Panc1 (cell line): ENCODE measurements around the gene ZIM2. TPM values are rescaled to one million over a fixed set of nuclear protein-coding genes. Genes with fewer than 3 reads are reported as not detected.
"Not testable (repeated sequence)": the region's sequence is repeated elsewhere in the genome, so short reads cannot be mapped to it uniquely, and the experiment has no call there.

Source experiments
- ATAC-seq: fragments of 200-7000 bp; cut with Tn5 transposase; 2 replicates; pipeline ENCODE4 v1.9.1; 2020; ENCODE audit warnings: mild to moderate bottlenecking, moderate library complexity
- BruUV-seq: library from RNA; stranded (reverse); fragments of 400-500 nt; replicated peaks from 2 replicates; lab custom pipeline; 2021; lab: Mats Ljungman, UMichigan
- CTCF ChIA-PET: fragments of 300-600 bp; sonication (Branson Sonifier 250); formaldehyde crosslinking; loops from one replicate; lab custom pipeline; 2022; ENCODE audit warnings: antibody characterized with exemption; lab: Charles Lee
- POLR2A ChIA-PET: fragments of 300-600 bp; sonication (Branson Sonifier 250); formaldehyde crosslinking; loops from one replicate; lab custom pipeline; 2022; ENCODE audit warnings: antibody characterized with exemption; lab: Charles Lee
- DNase-seq: peaks from one replicate; pipeline ENCODE4 v3.0.0-alpha.2; 2010; ENCODE audit warnings: low read depth, low spot score
- H3K27ac ChIP-seq: 2 replicates; pipeline ENCODE4 v1.5.1; 2011; ENCODE audit warnings: mild to moderate bottlenecking, low read length, inconsistent platforms
- H3K27me3 ChIP-seq: fragments of 200-500 bp; sonication (Bioruptor generic); 2 replicates; pipeline ENCODE4 v1.6.0; 2014; ENCODE audit warnings: low read length, inconsistent platforms; ENCODE audit not compliant: control insufficient read depth, insufficient read depth
- H3K36me3 ChIP-seq: fragments of 200-500 bp; sonication (Bioruptor generic); 2 replicates; pipeline ENCODE4 v1.5.1; 2014; ENCODE audit warnings: inconsistent platforms, mild to moderate bottlenecking, low read length, moderate library complexity; ENCODE audit not compliant: control insufficient read depth, insufficient read depth
- H3K4me1 ChIP-seq: 2 replicates; pipeline ENCODE4 v1.5.1; 2011; ENCODE audit warnings: inconsistent platforms, mild to moderate bottlenecking, low read length, moderate library complexity; ENCODE audit not compliant: control insufficient read depth, insufficient read depth
- H3K4me3 ChIP-seq, 2 experiments: 2 replicates each; pipeline ENCODE4 v1.5.1; 2011 to 2012; ENCODE audit warnings: low read depth in 2 of 2, low read length in 2 of 2, mild to moderate bottlenecking in 2 of 2, inconsistent platforms in 1 of 2, moderate library complexity in 1 of 2
- H3K9me3 ChIP-seq: fragments of 200-500 bp; sonication (Bioruptor generic); 2 replicates; pipeline ENCODE4 v1.5.1; 2014; ENCODE audit warnings: low read depth, mild to moderate bottlenecking, inconsistent platforms, low read length, moderate library complexity; ENCODE audit not compliant: control insufficient read depth, insufficient read depth
- POLR2AphosphoS5 ChIP-seq: IDR thresholded peaks from 2 replicates; pipeline ENCODE4 v1.6.1; 2012; ENCODE audit warnings: mild to moderate bottlenecking, low read depth, low read length, moderate library complexity
- SIN3A ChIP-seq: IDR thresholded peaks from 2 replicates; pipeline ENCODE4 v1.6.1; 2012; ENCODE audit warnings: low read depth, mild to moderate bottlenecking, low read length, moderate library complexity, borderline replicate concordance; ENCODE audit not compliant: insufficient read depth
- TCF7L2 ChIP-seq: IDR thresholded peaks from 2 replicates; pipeline ENCODE4 v1.6.1; 2011; ENCODE audit warnings: mild to moderate bottlenecking, low read depth, low read length, inconsistent platforms
- in situ Hi-C: cut with HindIII; loops from 2 replicates; pipeline ENCODE4 v1.10.0; 2016; ENCODE audit warnings: low sequenced_read_pairs, low pct_unique_long_range_greater_than_20kb
- intact Hi-C: fragments of 100-400 bp; cut with micrococcal nuclease; formaldehyde crosslinking; loops from one replicate; pipeline ENCODE4 v1.10.0; 2022; ENCODE audit not compliant: unreplicated experiment
- total RNA-seq: library from RNA; stranded (reverse); gene quantifications from one replicate; pipeline ENCODE4 v1.2.1, GENCODE V29; 2021; ENCODE audit not compliant: unreplicated experiment
- TF ChIP-seq, protein P1 (sequence below), 2 experiments: IDR thresholded peaks; 2 replicates each; pipeline ENCODE4 v1.6.1; 2011 to 2012; ENCODE audit warnings: low read depth in 2 of 2, control low read depth in 1 of 2, low read length in 1 of 2, mild to moderate bottlenecking in 1 of 2, moderate library complexity in 1 of 2; ENCODE audit not compliant: insufficient read depth in 1 of 2
- TF ChIP-seq, protein P2 (sequence below): fragments of 450-650 bp; IDR thresholded peaks from 2 replicates; pipeline ENCODE4 v1.5.1; 2017; ENCODE audit warnings: mild to moderate bottlenecking

ZIM2 gene
- total RNA-seq, 1 experiment from 2014 or later: not detected

DNA sequence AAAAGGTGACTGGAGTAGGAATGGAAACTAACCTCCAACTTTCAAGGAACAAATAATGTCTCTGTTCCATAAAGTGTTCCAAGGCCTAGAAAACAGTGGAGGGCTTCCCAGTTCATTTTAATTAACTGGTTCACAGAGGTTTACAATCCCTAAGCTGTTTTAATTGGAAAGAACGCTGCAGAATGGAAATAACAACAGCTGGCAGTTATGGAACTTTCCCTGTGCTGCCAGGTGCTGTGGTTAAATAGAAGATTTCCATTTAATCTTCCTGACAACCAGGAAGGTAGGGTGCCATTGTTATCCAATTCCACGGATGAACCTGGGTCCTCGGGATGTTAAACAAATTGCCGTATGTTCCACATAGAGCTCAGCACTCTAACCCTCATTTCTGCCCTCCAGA lies 22.2 kb upstream of the ZIM2 start:
- no TSS peak for BruUV-seq
- no peaks in the 10 kb centered on the region for H3K4me1 ChIP-seq
- in situ Hi-C loops (no loop called here), intact Hi-C loops (no loop called here)
- H3K27ac ChIP-seq: no peak overlapping the region
- no peak overlapping the region for H3K4me3 ChIP-seq
- H3K27me3 ChIP-seq: no peaks in the 10 kb centered on the region
- no peak for TF ChIP-seq SIN3A
- TF ChIP-seq TCF7L2: no peak
- TF ChIP-seq, protein P1, sequence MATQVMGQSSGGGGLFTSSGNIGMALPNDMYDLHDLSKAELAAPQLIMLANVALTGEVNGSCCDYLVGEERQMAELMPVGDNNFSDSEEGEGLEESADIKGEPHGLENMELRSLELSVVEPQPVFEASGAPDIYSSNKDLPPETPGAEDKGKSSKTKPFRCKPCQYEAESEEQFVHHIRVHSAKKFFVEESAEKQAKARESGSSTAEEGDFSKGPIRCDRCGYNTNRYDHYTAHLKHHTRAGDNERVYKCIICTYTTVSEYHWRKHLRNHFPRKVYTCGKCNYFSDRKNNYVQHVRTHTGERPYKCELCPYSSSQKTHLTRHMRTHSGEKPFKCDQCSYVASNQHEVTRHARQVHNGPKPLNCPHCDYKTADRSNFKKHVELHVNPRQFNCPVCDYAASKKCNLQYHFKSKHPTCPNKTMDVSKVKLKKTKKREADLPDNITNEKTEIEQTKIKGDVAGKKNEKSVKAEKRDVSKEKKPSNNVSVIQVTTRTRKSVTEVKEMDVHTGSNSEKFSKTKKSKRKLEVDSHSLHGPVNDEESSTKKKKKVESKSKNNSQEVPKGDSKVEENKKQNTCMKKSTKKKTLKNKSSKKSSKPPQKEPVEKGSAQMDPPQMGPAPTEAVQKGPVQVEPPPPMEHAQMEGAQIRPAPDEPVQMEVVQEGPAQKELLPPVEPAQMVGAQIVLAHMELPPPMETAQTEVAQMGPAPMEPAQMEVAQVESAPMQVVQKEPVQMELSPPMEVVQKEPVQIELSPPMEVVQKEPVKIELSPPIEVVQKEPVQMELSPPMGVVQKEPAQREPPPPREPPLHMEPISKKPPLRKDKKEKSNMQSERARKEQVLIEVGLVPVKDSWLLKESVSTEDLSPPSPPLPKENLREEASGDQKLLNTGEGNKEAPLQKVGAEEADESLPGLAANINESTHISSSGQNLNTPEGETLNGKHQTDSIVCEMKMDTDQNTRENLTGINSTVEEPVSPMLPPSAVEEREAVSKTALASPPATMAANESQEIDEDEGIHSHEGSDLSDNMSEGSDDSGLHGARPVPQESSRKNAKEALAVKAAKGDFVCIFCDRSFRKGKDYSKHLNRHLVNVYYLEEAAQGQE (IDR thresholded peaks at IDR 0.05; ENCODE audit: insufficient read depth in 1 of 2, low read depth in 2 of 2, low read length in 1 of 2): no peak
- TF ChIP-seq POLR2AphosphoS5: no peak
- TF ChIP-seq, protein P2, sequence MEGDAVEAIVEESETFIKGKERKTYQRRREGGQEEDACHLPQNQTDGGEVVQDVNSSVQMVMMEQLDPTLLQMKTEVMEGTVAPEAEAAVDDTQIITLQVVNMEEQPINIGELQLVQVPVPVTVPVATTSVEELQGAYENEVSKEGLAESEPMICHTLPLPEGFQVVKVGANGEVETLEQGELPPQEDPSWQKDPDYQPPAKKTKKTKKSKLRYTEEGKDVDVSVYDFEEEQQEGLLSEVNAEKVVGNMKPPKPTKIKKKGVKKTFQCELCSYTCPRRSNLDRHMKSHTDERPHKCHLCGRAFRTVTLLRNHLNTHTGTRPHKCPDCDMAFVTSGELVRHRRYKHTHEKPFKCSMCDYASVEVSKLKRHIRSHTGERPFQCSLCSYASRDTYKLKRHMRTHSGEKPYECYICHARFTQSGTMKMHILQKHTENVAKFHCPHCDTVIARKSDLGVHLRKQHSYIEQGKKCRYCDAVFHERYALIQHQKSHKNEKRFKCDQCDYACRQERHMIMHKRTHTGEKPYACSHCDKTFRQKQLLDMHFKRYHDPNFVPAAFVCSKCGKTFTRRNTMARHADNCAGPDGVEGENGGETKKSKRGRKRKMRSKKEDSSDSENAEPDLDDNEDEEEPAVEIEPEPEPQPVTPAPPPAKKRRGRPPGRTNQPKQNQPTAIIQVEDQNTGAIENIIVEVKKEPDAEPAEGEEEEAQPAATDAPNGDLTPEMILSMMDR: no peak
- ChIA-PET POLR2A (no interaction called here), CTCF (no interaction called here)
- no peak for ATAC-seq
- H3K36me3 ChIP-seq: no peaks in the 10 kb centered on the region
- no peaks in the 10 kb centered on the region for H3K9me3 ChIP-seq
- DNase-seq: no peak

DNA sequence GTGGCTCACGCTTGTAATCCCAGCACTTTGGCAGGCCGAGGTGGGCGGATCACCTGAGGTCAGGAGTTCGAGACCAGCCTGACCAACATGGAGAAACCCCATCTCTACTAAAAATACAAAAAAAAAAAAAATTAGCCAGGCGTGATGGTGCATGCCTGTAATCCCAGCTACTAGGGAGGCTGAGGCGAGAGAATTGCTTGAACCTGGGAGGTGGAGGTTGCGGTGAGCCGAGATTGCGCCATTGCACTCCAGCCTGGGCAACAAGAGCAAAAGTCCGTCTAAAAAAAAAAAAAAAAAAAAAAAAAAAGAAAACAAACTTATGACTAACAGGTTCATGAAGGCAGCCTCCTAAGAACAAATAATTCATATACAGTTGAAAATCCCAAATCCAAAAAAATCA lies 19.9 kb upstream of the ZIM2 start:
- intact Hi-C loops, H3K4me1 ChIP-seq, CTCF ChIA-PET, in situ Hi-C loops, BruUV-seq, H3K27me3 ChIP-seq, H3K4me3 ChIP-seq, DNase-seq, ATAC-seq, POLR2A ChIA-PET, H3K36me3 ChIP-seq, H3K27ac ChIP-seq, H3K9me3 ChIP-seq: not testable (repeated sequence)

DNA sequence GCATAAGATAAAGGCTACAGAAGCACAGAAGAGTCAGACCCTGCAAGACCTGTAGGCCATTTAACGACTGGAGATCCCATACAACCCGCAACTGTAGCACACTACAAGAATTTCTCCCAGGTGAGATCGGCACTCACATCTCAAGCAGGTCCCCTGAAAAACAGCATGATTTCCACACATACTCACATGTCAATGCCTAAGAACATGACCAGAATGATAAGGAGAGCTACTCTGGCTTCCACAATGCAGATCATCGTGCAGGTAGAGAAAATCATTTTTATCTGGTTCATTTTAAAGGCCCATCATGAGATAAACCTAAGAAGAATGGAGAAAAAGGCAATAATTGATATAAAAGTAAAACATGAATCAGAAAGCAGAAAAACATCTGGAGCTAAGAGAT lies 17.5 kb upstream of the ZIM2 start:
- H3K27ac ChIP-seq: no peak overlapping the region
- CTCF ChIA-PET: no interaction called here
- TF ChIP-seq TCF7L2 (no peak), SIN3A (no peak), POLR2AphosphoS5 (no peak)
- TF ChIP-seq, protein P2: no peak
- TF ChIP-seq, protein P1 (IDR thresholded peaks at IDR 0.05; ENCODE audit: insufficient read depth in 1 of 2, low read depth in 2 of 2, low read length in 1 of 2): no peak
- no peak for ATAC-seq
- H3K4me1 ChIP-seq: no peaks in the 10 kb centered on the region
- no peaks in the 10 kb centered on the region for H3K36me3 ChIP-seq
- DNase-seq: no peak
- POLR2A ChIA-PET: no interaction called here
- no TSS peak for BruUV-seq
- intact Hi-C loops (no loop called here), in situ Hi-C loops (no loop called here)
- H3K4me3 ChIP-seq: no peak overlapping the region
- H3K9me3 ChIP-seq: no peaks in the 10 kb centered on the region
- H3K27me3 ChIP-seq: no peaks in the 10 kb centered on the region
